NB4 (cell line): ENCODE measurements around the gene NOL9.
A peak's percentile ranks its signal among the peaks of the same experiment; 100 is the strongest.

Experiments
- DNase-seq: peaks from one replicate; pipeline ENCODE4 v3.0.0; 2010; ENCODE audit warnings: low read depth
- H3K4me3 ChIP-seq: one replicate; pipeline ENCODE4 v1.5.1; 2011; ENCODE audit warnings: mild to moderate bottlenecking, low read depth, low read length, moderate library complexity
- CTCF ChIP-seq: IDR thresholded peaks from one replicate; pipeline ENCODE4 v1.5.1; 2012; ENCODE audit warnings: low read depth, low read length
- MAX ChIP-seq: IDR thresholded peaks from 2 replicates; pipeline ENCODE4 v1.6.1; 2011; ENCODE audit warnings: low read depth, low read length
- MYC ChIP-seq: IDR thresholded peaks from 2 replicates; pipeline ENCODE4 v1.6.1; 2011; ENCODE audit warnings: low read depth, low read length
- POLR2A ChIP-seq: IDR thresholded peaks from 2 replicates; pipeline ENCODE4 v1.6.1; 2011; ENCODE audit warnings: mild to moderate bottlenecking; ENCODE audit not compliant: insufficient read length; ENCODE audit errors: extremely low read depth

The NOL9 gene

GRCh38 chr1:6477039-6477820 is 77.1 kb downstream of the NOL9 start:
- H3K4me3 ChIP-seq = no peak overlapping the region
- DNase-seq = no peak
- no peak for TF ChIP-seq POLR2A
- no peak for TF ChIP-seq MAX
- no peak for TF ChIP-seq CTCF
- no peak for TF ChIP-seq MYC

- TF ChIP-seq CTCF (no peak), MYC (no peak), POLR2A (no peak), MAX (no peak)
- H3K4me3 ChIP-seq = no peak overlapping the region
- DNase-seq = no peak
These were observed 77.8 kb downstream of the NOL9 start for GRCh38 chr1:6476483-6476882.

- no peak for TF ChIP-seq MYC
- TF ChIP-seq CTCF = peak; percentile 92
- TF ChIP-seq POLR2A = no peak
- no peak for TF ChIP-seq MAX
- H3K4me3 ChIP-seq = no peak overlapping the region
- DNase-seq = peak; percentile 38
These were observed 78.8 kb downstream of the NOL9 start for GRCh38 chr1:6475381-6476133.

GRCh38 chr1:6474815-6475282 is 79.5 kb downstream of the NOL9 start:
- no peak overlapping the region for H3K4me3 ChIP-seq
- DNase-seq = no peak
- TF ChIP-seq POLR2A (no peak), CTCF (no peak), MAX (no peak)

GRCh38 chr1:6473974-6474814 is 80.1 kb downstream of the NOL9 start:
- no peak overlapping the region for H3K4me3 ChIP-seq
- no peak for DNase-seq
- TF ChIP-seq MAX (no peak), CTCF (no peak), MYC (no peak), POLR2A (no peak)
